Effector memory CD8-positive, alpha-beta T cell (primary cell): ENCODE measurements around the gene AP1M1.

Experiments used
- ATAC-seq: fragments of 150-1000 bp; cut with Tn5 transposase; replicated peaks from 2 replicates; pipeline ENCODE4 v1.10.0; 2021; ENCODE audit warnings: mild to moderate bottlenecking, moderate library complexity
- DNase-seq, 3 experiments: peaks; one replicate each; pipeline ENCODE4 v3.0.0; 2021
- H3K27ac Mint-ChIP-seq, 2 donors: one replicate each; pipeline ENCODE4 v1.8.0; 2022; ENCODE audit warnings: mild to moderate bottlenecking in 2 of 2, mixed read lengths in 2 of 2, moderate library complexity in 2 of 2
- H3K27me3 Mint-ChIP-seq, 2 donors: one replicate each; pipeline ENCODE4 v1.8.0; 2022; ENCODE audit warnings: mixed read lengths in 2 of 2
- H3K36me3 Mint-ChIP-seq: one replicate; pipeline ENCODE4 v1.8.0; 2022; ENCODE audit warnings: mild to moderate bottlenecking, moderate library complexity, mixed read lengths; ENCODE audit not compliant: insufficient read depth
- H3K4me1 Mint-ChIP-seq, 2 donors: one replicate each; pipeline ENCODE4 v1.8.0; 2022; ENCODE audit warnings: low read depth in 2 of 2, mixed read lengths in 2 of 2
- H3K4me3 Mint-ChIP-seq, 2 donors: one replicate each; pipeline ENCODE4 v1.8.0; 2022; ENCODE audit warnings: mild to moderate bottlenecking in 2 of 2, mixed read lengths in 2 of 2, moderate library complexity in 2 of 2
- H3K9me3 Mint-ChIP-seq, 2 donors: one replicate each; pipeline ENCODE4 v1.8.0; 2022; ENCODE audit warnings: mixed read lengths in 2 of 2
- total RNA-seq, 9 experiments: gene quantifications; one replicate each; lab custom pipeline; 2026; lab: John Stamatoyannopoulos, UW

AP1M1 gene
- 53.8 to 97.6 (median 73.7) reads per million in 9 experiments for total RNA-seq

DNA sequence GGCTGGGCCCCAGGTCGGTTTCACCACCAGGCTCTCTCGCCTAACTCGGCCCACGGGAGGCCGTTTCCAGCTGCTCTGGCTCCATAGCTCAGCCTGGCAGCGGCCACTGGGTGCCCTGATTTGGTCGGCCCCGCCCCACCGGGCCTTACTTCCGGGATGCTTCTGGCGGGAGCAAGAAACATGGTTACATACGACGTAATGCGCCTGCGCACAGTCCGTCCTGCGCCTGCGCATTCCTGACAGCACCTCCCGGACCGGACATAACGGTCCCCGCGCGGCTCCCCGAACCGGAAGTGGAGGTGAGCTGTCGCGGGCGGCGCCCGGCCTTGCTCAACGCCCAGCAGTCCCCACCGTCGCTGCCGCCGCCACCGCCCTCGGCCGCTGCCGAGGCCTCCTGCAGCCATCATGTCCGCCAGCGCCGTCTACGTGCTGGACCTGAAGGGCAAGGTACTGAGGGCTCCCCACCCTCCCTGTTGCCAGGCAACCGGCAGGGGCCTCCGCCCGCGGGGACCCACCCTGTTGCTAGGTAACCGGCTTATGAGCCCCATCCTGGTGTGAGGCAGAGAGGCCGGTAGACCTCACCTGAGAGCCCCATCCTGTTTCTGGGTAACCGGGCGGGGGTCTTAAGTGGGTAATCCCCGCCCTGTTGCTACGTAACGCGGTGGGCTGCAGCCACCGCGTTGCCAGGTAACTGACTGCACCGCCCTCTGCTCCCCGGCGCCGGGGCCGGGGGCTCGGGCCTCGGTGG, at the start of gene AP1M1:
Gene AP1M1 (plus strand): TSS at position 290 of the 748 bp plus-strand sequence. CDS start 116 bp downstream, at position 406.
- peak within 1 kb of the TSS; percentile 92 to 96 for H3K27ac Mint-ChIP-seq
- DNase-seq (peak; percentile 97 to 98 (median 97)), ATAC-seq (peak; percentile 88)
- H3K9me3 Mint-ChIP-seq: no peaks in the 10 kb centered on the region
- peaks cover 34 to 37% of the 10 kb centered on the region in 2 donors for H3K4me1 Mint-ChIP-seq
- no peaks in the 10 kb centered on the region for H3K27me3 Mint-ChIP-seq
- peak within 1 kb of the TSS; percentile 73 to 83 for H3K4me3 Mint-ChIP-seq
- peaks cover 41% of the 10 kb centered on the region for H3K36me3 Mint-ChIP-seq

DNA sequence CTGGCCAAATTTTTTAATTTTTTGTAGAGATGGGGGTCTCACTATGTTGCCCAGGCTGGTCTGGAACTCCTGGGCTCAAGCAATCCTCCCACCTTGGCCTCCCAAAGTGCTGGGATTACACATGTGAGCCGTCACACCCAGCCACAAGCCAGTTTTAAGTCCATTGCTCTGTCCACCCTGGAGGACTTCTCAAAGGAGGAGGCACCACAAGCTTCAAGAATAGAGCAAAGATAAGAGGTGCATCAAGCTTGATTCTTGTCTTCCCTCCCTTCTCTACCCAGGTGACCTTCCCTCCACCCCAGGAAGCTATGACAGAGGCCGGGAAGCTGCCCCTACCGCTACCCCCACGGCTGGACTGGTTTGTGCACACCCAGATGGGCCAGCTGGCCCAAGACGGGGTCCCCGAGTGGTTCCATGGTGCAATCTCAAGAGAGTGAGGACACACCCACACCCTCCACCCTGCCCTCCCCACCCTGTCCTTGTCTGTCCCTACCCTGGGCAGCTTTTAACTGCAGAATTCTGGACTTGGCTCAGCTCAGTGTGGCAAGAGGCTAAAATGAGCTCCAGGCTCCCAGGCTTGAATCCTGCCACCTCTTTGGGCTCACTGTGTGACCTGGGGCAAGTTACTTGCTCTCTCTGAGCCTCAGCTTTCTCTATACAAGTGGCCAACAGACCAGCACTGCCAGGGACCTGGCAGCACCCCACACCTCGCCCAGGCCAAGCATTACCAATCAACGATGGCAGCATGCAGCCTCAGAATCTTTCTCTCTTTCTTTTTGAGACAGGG, 49.1 kb upstream of the AP1M1 start:
- no peak for ATAC-seq
- H3K4me1 Mint-ChIP-seq: peaks cover 13 to 21% of the 10 kb centered on the region in 2 donors
- H3K27ac Mint-ChIP-seq: peak overlapping the region; percentile 54 to 86

DNA sequence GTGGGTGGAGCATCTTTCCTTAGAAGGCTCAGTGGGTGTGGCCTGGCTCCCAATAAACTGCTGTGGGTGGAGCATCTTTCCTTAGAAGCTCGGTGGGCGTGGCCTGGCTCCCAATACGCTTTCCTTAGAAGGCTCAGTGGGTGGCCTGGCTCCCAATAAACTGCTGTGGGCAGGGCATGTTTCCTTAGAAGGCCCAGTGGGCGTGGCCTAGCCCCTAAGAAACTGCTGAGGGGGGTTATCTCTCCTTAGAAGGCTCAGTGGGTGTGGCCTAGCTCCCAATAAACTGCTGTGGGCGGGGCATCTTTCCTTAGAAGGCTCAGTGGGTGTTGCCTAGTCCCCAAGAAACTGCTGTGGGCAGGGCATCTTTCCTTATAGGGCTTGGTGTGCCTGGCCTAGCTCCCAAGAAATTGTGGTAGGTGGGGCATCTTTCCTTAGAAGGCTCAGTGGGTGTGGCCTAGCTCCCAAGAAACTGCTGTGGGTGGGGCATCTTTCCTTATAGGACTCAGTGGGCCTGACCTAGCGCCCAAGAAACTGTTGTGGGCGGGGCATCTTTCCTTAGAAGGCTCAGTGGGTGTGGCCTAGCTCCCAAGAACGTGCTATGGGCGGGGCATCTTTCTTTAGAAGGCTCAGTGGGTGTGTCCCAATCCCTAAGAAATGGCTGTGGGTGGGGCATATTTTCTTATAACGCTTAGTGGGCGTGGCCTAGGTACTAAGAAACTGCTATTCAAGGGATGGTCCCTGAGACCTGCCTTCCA, 44.0 kb upstream of the AP1M1 start:
- Mint-ChIP-seq H3K27ac (peak overlapping the region in 1 of 2 donors; percentile 73), H3K4me3 (no peak overlapping the region), H3K36me3 (peaks cover 82% of the 10 kb centered on the region), H3K9me3 (no peaks in the 10 kb centered on the region), H3K4me1 (peaks cover 9 to 12% of the 10 kb centered on the region in 2 donors), H3K27me3 (no peaks in the 10 kb centered on the region)
- ATAC-seq (no peak), DNase-seq (no peak)

More for the DNA sequence above, 49.1 kb upstream of the AP1M1 start:
- Mint-ChIP-seq H3K9me3 (no peaks in the 10 kb centered on the region), H3K27me3 (no peaks in the 10 kb centered on the region), H3K4me3 (peak overlapping the region in 1 of 2 donors; percentile 17), H3K36me3 (peaks cover 56% of the 10 kb centered on the region)
- DNase-seq: no peak

DNA sequence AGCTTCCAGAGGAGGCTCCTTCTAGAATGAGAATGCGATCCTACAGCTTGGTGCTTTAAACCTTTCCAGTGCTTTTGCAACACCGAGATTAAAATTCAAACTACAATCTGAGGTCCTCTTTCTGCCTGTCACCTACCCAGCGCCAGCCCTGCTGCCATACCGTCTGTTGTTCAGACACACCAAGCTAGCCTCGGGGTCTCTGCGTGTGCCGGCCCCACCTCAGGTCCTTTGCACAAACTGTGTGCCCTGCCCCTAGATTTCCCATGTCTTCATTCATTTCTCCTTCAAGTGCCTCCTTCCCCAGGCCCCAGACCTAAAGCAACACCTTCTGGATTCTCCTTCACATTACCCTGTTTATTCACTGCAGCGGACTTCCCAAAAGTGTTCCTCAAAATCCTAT, 43.2 kb upstream of the AP1M1 start:
- Mint-ChIP-seq H3K4me1 (peaks cover 9% of the 10 kb centered on the region in 2 donors), H3K27ac (peak overlapping the region in 1 of 2 donors; percentile 75), H3K36me3 (peaks cover 76% of the 10 kb centered on the region), H3K9me3 (no peaks in the 10 kb centered on the region), H3K4me3 (no peak overlapping the region), H3K27me3 (no peaks in the 10 kb centered on the region)
- ATAC-seq (no peak), DNase-seq (no peak)

DNA sequence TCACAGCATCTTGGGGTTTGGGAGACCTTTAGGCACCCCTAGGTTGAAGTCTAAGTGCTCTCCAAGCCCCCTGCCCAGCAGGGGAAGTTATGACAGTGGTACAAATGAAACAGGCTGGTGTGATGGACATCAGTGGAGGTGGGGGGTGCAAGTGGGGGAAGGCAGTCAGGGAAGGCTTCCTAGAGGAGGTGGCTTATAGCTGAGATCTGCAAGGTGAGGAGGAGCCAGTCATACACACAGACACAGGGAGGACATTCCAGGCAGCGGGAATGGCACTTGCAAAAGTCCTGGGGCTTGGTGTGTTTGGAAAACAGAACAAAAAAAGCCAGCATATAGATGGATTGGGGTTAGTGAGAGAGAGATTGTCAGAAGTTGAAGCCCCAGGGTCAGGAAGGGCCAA, 42.6 kb upstream of the AP1M1 start:
- Mint-ChIP-seq H3K27me3 (no peaks in the 10 kb centered on the region), H3K4me3 (no peak overlapping the region), H3K4me1 (peaks cover 9% of the 10 kb centered on the region in 2 donors), H3K27ac (peak overlapping the region; percentile 75 to 86), H3K36me3 (peaks cover 71% of the 10 kb centered on the region), H3K9me3 (no peaks in the 10 kb centered on the region)
- no peak for ATAC-seq
- no peak for DNase-seq

DNA sequence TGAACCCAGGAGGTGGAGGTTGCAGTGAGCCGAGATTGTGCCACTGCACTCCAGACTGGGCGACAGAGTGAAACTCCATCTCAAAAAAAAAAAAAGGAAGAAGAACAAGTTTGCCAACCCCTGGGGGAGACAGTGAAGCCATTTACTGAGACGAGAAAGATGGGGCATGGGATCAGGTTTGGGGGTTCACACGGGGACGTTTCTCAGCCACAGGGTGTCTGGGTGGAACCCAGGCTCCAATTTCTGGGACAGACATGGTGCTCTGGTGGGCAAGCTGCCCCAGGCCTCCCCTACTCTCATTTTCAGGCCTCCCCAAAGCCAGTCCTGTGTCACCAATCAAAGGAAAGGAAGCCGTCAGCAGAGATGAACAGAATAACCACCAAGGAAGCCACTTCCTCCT, 40.8 kb upstream of the AP1M1 start:
- H3K4me1 Mint-ChIP-seq: peaks cover 9 to 13% of the 10 kb centered on the region in 2 donors
- H3K4me3 Mint-ChIP-seq: no peak overlapping the region
- ATAC-seq (no peak), DNase-seq (no peak)
- H3K36me3 Mint-ChIP-seq: peaks cover 53% of the 10 kb centered on the region
- H3K9me3 Mint-ChIP-seq: no peaks in the 10 kb centered on the region
- H3K27me3 Mint-ChIP-seq: no peaks in the 10 kb centered on the region
- H3K27ac Mint-ChIP-seq: peak overlapping the region in 1 of 2 donors; percentile 80

DNA sequence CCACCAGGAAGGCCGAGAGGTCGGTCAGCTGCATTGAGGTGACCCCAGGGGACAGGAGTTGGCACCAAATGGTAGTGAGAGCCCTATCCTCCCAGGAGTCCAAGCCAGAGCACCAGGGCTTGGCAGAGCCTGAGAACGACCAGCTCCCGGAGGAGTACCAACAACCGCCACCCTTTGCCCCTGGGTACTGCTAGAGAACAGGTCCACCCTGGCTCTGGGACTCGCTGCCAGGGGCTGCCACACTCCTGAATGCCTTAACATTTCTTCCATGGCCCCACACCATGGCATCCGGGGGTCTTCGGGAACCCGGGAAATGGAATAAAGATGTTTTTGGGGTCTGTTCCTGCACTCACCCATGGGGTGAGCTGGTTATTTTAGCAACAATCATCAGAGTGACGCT, 40.1 kb upstream of the AP1M1 start:
- ATAC-seq (no peak), DNase-seq (no peak)
- H3K27ac Mint-ChIP-seq: peak overlapping the region in 1 of 2 donors; percentile 80
- no peak overlapping the region for H3K4me3 Mint-ChIP-seq
- H3K27me3 Mint-ChIP-seq: no peaks in the 10 kb centered on the region
- no peaks in the 10 kb centered on the region for H3K9me3 Mint-ChIP-seq
- peaks cover 46% of the 10 kb centered on the region for H3K36me3 Mint-ChIP-seq
- H3K4me1 Mint-ChIP-seq: peaks cover 9 to 13% of the 10 kb centered on the region in 2 donors

DNA sequence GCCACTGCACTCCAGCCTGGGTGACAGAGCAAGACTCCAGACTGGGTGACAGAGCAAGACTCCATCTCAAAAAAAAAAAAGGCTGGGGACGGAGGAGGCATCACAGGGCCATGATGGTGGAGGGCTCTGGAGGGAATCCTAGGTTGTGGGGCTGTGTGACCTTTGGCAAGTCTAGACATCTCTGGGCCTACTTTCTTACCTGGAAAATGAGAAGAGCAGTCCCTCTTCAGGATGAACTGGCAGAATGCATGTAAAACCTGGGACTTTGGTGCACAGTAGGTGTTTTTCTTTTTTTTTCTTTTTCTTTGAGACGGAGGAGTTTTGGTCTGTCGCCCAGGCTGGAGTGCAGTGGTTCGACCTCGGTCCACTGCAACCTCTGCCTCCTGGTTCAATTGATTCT, 38.1 kb upstream of the AP1M1 start:
- ATAC-seq (no peak), DNase-seq (no peak)
- no peak overlapping the region for H3K4me3 Mint-ChIP-seq
- H3K27ac Mint-ChIP-seq: no peak overlapping the region
- no peaks in the 10 kb centered on the region for H3K9me3 Mint-ChIP-seq
- H3K4me1 Mint-ChIP-seq: peaks cover 8 to 12% of the 10 kb centered on the region in 2 donors
- no peaks in the 10 kb centered on the region for H3K27me3 Mint-ChIP-seq
- peaks cover 30% of the 10 kb centered on the region for H3K36me3 Mint-ChIP-seq

DNA sequence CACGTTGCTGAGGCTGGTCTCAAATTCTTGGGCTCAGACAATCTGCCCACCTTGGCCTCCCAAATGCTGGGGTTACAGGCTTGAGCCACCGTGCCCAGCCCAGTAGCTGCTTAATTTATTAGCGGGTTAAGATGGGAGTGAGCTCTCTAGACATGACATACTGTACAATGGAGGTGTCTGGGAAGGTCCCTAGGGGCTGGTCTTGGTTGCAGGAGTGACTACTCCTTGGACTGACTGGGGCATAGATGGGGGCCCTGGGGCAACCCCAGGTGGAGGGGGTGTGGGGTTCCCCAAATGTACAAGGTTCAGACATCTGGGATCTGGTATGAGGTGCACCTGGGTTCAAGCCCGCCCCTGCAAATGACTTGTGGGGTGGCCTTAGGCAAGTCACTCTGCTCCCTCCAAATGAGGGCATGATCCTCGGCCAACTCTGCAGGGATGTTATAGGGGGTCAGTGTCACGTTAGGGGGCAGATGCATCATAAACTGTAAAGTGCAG, 37.2 kb upstream of the AP1M1 start:
- H3K27me3 Mint-ChIP-seq: no peaks in the 10 kb centered on the region
- H3K27ac Mint-ChIP-seq: no peak overlapping the region
- peaks cover 24% of the 10 kb centered on the region for H3K36me3 Mint-ChIP-seq
- H3K9me3 Mint-ChIP-seq: no peaks in the 10 kb centered on the region
- peaks cover 0 to 4% of the 10 kb centered on the region in 2 donors for H3K4me1 Mint-ChIP-seq
- ATAC-seq: no peak
- no peak overlapping the region for H3K4me3 Mint-ChIP-seq
- no peak for DNase-seq

DNA sequence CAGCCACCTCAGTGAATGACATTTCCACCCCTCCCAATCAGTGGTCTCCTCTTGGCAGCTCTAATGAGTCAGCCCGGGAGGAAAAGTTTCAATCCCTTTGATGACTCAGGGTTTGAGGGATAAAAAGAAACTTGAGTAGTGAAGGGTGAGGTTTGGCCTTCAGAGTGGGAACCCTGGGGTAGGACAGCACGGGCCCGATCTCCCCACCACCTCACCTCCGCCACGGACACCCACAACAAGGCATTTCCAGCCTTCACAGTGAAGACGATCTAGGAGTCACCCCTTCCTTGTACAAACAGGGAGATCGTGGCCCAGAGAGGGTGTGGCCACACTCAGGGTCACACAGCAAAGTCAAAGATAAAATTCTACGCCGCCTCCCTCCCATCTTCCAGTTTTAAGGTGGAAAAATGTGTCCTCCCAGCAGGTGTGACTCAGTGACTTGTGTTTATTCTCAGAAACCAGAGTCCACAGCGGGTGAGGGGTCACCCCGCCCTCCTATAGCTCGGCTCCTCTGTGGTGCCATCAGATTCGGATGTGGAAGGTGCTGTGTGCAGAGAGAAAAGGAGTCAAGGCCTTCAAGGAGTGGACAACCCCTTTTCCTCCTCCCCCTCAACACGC, 36.7 kb upstream of the AP1M1 start:
- Mint-ChIP-seq H3K27me3 (no peaks in the 10 kb centered on the region), H3K27ac (peak overlapping the region in 1 of 2 donors; percentile 49), H3K9me3 (no peaks in the 10 kb centered on the region), H3K36me3 (peaks cover 18% of the 10 kb centered on the region), H3K4me3 (no peak overlapping the region), H3K4me1 (peaks cover 0 to 4% of the 10 kb centered on the region in 2 donors)
- ATAC-seq: no peak
- DNase-seq: no peak

DNA sequence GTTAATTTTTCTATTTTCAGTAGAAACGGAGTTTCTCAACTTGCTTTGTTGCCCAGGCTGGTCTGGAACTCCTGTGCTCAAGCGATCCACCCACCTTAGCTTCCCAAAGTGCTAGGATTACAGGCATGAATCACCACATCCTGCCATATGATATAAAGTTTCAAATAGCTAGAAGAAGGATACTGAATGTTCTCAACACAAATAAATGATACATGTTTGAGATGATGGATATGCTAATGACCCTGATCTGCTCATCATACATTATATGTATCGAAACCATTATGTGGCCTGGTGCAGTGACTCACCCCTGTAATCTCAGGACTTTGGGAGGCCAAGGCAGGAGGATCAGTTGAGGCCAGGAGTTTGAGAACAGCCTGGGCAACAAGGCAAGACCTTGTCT, 35.9 kb upstream of the AP1M1 start:
- no peak for ATAC-seq
- peaks cover 0 to 4% of the 10 kb centered on the region in 2 donors for H3K4me1 Mint-ChIP-seq
- no peaks in the 10 kb centered on the region for H3K27me3 Mint-ChIP-seq
- H3K9me3 Mint-ChIP-seq: no peaks in the 10 kb centered on the region
- H3K36me3 Mint-ChIP-seq: peaks cover 10% of the 10 kb centered on the region
- no peak for DNase-seq
- no peak overlapping the region for H3K4me3 Mint-ChIP-seq
- peak overlapping the region in 1 of 2 donors; percentile 49 for H3K27ac Mint-ChIP-seq

DNA sequence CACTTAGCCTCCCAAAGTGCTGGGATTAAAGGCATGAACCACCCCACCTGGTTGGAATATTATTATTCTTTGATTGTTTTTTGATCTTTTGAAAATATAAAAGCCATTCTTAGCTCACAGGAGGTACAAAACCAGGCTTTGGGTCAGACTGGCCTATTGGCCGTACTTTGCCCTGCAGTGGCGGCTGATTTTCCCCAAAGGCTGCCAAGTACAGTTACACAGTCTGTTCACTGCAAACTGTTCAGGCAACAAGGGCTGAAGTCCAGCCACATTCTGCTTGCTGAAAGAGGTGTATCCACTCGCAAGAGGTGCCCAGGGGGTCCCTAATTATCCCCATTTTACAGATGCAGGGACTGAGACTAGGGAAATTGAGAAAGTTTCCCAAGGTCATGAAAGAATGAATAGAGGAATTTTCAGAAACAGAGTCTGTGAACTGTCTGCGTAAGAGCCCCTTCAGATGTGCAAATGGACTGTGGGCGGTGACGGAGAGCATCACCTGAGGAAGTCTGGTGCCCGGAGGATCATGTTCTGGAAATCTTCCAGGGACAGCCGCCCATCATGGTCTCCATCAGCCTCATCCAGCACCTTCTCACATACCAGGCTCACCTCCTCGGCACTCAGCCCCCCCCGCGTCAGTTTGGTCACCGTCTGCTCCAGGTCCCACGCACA, 33.4 kb upstream of the AP1M1 start:
- H3K27me3 Mint-ChIP-seq: no peaks in the 10 kb centered on the region
- H3K36me3 Mint-ChIP-seq: no peaks in the 10 kb centered on the region
- DNase-seq (no peak), ATAC-seq (no peak)
- no peak overlapping the region for H3K27ac Mint-ChIP-seq
- H3K4me1 Mint-ChIP-seq: peaks cover 0 to 16% of the 10 kb centered on the region in 2 donors
- H3K4me3 Mint-ChIP-seq: no peak overlapping the region
- H3K9me3 Mint-ChIP-seq: no peaks in the 10 kb centered on the region
